Mucosa of descending colon (tissue), 3 donors: ENCODE results near the gene ADCY5. TPM values are rescaled to one million over a fixed set of nuclear protein-coding genes. Genes with fewer than 3 reads are reported as not detected.

Experiments used
- ATAC-seq: fragments of 200-7000 bp; cut with Tn5 transposase; one replicate; pipeline ENCODE4 v1.9.1; 2020; ENCODE audit warnings: mild to moderate bottlenecking, moderate library complexity
- DNase-seq, 3 donors: peaks; one replicate each; pipeline ENCODE4 v3.0.0-alpha.2; 2020
- H3K36me3 ChIP-seq: fragments of 200-600 bp; one replicate; pipeline ENCODE4 v1.8.0; 2021; ENCODE audit warnings: low read depth, mild to moderate bottlenecking
- H3K4me1 ChIP-seq: fragments of 200-600 bp; one replicate; pipeline ENCODE4 v1.8.0; 2021; ENCODE audit warnings: low read depth, mild to moderate bottlenecking
- H3K4me3 ChIP-seq: fragments of 200-600 bp; one replicate; pipeline ENCODE4 v1.8.0; 2021; ENCODE audit warnings: mild to moderate bottlenecking
- H3K9me3 ChIP-seq: fragments of 200-600 bp; one replicate; pipeline ENCODE4 v1.8.0; 2021; ENCODE audit warnings: mild to moderate bottlenecking
- CTCF ChIP-seq: fragments of 200-600 bp; IDR thresholded peaks from one replicate; pipeline ENCODE4 v1.8.0; 2022; ENCODE audit warnings: antibody characterized with exemption, mild to moderate bottlenecking
- intact Hi-C, 2 donors: fragments of 100-400 bp; cut with DNase I in 1 of 2; cut with micrococcal nuclease in 1 of 2; formaldehyde crosslinking; loops; one replicate each; pipeline versions ENCODE4 v1.11.0 to v1.11.1; 2022; cut with DNase I, micrococcal nuclease
- total RNA-seq, 3 donors: library from RNA; stranded (reverse); fragmentation: NEBNext Ultra II Directional in 2 of 3; extraction: Animal tissue kit (Norgen Biotek cat#: 25700) in 2 of 3; gene quantifications; one replicate each; pipeline versions ENCODE4 v1.2.1 to v1.2.4, GENCODE V29; 2021 to 2023
- donor health status: DM: no; HTN: no; CAD: no; lungs with moderate emphysema.
- donor health status: DM: no; HTN: no; CAD: no.
- donor health status: DM: no; HTN: yes; CAD: no.

ADCY5 gene
- total RNA-seq, 3 donors from 2014 or later: 7.8 to 72.6 (median 12.6) TPM

DNA sequence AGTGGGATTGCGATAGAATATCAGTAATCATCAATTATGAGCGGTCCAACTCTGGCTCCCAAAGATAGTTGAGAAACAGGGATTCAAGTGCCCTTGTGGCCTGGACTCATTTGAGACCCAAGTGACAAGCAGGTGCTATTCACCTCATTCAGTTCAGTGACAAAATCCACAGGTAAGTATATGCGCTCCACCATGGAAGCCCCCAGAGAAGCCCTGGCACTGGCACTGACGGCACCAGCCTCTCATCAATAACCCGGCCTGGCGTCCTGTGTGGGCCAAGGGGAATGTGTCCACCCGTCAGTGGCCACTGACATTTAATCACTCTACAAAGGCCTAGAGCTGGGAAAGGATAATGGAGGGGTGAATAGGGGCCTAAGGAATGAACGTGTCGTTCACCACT is 117.2 kb downstream of the ADCY5 start:
- TF ChIP-seq CTCF: no peak
- intact Hi-C loops: no loop called here
- DNase-seq: no peak
- no peak for ATAC-seq
- Histone ChIP-seq H3K4me3 (no peak overlapping the region), H3K4me1 (no peaks in the 10 kb centered on the region), H3K36me3 (no peaks in the 10 kb centered on the region), H3K9me3 (no peaks in the 10 kb centered on the region)

GRCh38 chr3:123331006-123331405 is 117.9 kb downstream of the ADCY5 start:
- DNase-seq (no peak), ATAC-seq (no peak)
- Histone ChIP-seq H3K9me3 (no peaks in the 10 kb centered on the region), H3K4me3 (no peak overlapping the region), H3K4me1 (no peaks in the 10 kb centered on the region), H3K36me3 (no peaks in the 10 kb centered on the region)
- no peak for TF ChIP-seq CTCF
- intact Hi-C loops: no loop called here

DNA sequence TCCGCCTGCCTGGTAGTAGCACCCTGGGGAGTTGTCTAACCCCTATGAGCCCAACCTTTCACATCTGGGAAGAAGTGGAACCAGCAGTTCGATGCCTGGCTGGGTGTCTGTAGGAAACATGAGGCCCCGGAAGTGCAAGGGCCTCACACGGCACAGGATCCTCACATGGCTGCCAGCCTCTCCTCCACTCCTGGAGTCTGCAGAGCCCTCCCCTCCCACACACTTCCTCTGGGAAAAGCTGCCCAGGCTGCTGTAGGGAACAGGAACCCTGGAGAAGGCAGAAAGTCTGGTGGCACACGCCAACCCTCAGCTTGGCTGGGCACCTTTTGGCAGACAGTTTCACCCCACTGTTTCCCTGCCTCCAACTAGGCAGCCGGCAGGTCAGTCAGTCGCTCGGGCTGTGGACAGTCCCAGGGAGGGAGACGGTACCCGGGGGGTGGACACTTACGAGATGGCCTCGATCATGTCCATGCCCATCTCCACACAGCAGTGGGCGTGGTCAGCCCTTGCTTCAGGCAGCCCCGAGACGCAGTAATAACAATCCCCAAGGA is 118.4 kb downstream of the ADCY5 start:
- no peaks in the 10 kb centered on the region for H3K9me3 ChIP-seq
- H3K36me3 ChIP-seq: no peaks in the 10 kb centered on the region
- DNase-seq (peak in 1 of 3 donors; percentile 44), ATAC-seq (no peak)
- H3K4me3 ChIP-seq: no peak overlapping the region
- intact Hi-C loops: no loop called here
- no peaks in the 10 kb centered on the region for H3K4me1 ChIP-seq
- no peak for TF ChIP-seq CTCF

GRCh38 chr3:123329636-123330340 is 119.1 kb downstream of the ADCY5 start:
- TF ChIP-seq CTCF: no peak
- intact Hi-C loops: loop anchor here (2.0 to 10.0 kb wide), 4 partner anchors 158 to 228 kb away; no protein-coding TSS in a partner anchor
- no peaks in the 10 kb centered on the region for H3K36me3 ChIP-seq
- no peak overlapping the region for H3K4me3 ChIP-seq
- ATAC-seq: no peak
- no peaks in the 10 kb centered on the region for H3K4me1 ChIP-seq
- H3K9me3 ChIP-seq: no peaks in the 10 kb centered on the region
- DNase-seq: no peak

- Histone ChIP-seq H3K36me3 (no peaks in the 10 kb centered on the region), H3K9me3 (no peaks in the 10 kb centered on the region), H3K4me1 (no peaks in the 10 kb centered on the region), H3K4me3 (no peak overlapping the region)
- ATAC-seq (peak; percentile 91), DNase-seq (peak; percentile 67 to 92 (median 88))
- intact Hi-C loops: loop anchor here (2.0 to 10.0 kb wide), 4 partner anchors 158 to 228 kb away; no protein-coding TSS in a partner anchor
- peak; percentile 92 for TF ChIP-seq CTCF
Observed at GRCh38 chr3:123328851-123329635, 119.8 kb downstream of the ADCY5 start.
